Measurements from ENCODE around the gene CPHXL.
A peak's percentile ranks its signal among the peaks of the same experiment; 100 is the strongest.

The CPHXL gene

DNA sequence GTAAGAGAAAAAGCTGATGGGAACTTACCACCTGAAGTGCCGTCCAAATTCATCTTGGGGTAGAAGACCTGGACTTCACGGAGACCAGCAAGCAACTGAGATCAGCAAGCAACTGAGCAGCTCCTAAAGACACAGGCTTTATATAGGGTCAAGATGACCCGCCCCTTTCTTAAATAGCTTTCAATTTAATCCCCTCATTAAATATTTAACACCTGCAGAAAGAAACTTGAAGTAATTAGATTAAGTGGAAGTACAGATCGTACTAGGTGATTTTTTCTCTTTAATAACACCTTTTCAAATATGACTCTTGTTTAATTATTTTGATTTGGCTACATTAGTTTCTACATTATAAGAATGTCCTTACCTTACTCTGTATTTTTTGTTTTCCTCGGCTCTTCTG, at the start of gene CPHXL:
Gene CPHXL, minus strand, starts transcription at position 101 of the 400 bp plus-strand sequence. Its CDS starts 48 bp downstream, at position 53.
- DNase-seq (ENCODE audit: extremely low spot score): no peak
- CTCF ChIA-PET: no interaction called here
- TF ChIP-seq BHLHE40 (IDR thresholded peaks at IDR 0.05; ENCODE audit: borderline replicate concordance) (no peak), ZNF384 (IDR thresholded peaks at IDR 0.05) (no peak), L3MBTL2 (conservative IDR thresholded peaks at IDR 0.05) (no peak), SUZ12 (IDR thresholded peaks at IDR 0.05) (no peak), SP1 (IDR thresholded peaks at IDR 0.05) (no peak), LEF1 (IDR thresholded peaks at IDR 0.05; ENCODE audit: borderline replicate concordance) (no peak), NFRKB (IDR thresholded peaks at IDR 0.05) (no peak), TARDBP (IDR thresholded peaks at IDR 0.05) (no peak), ELF4 (IDR thresholded peaks at IDR 0.05) (no peak), FOXK2 (IDR thresholded peaks at IDR 0.05) (no peak), FOXM1 (IDR thresholded peaks at IDR 0.05; ENCODE audit: borderline replicate concordance) (no peak)
- POLR2A ChIA-PET: no interaction called here

DNA sequence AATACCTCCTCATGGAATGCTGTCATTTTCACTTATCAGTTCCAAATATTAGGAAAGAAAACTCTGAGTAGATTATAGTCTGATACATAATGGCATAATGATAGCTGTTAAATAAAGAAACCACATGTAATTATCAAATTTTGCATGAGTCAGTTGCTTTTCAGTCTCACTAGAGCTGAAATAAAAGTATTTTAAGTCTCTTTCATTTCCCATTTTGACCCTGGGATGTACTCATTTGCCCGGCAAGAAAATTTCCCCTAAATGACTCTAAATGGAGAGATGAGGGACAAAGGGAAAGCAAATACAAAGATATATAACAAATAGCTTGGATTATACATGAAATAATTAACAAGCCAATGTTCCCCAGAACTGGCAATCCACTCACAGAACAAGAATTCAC, 47.9 kb upstream of the CPHXL start:
- ChIA-PET CTCF (no interaction called here), POLR2A (no interaction called here)
- no peak for DNase-seq (ENCODE audit: extremely low spot score)
- no peak for TF ChIP-seq FOXA1 (IDR thresholded peaks at IDR 0.05)
- TF ChIP-seq FOXK2 (IDR thresholded peaks at IDR 0.05): no peak
- TF ChIP-seq TARDBP (IDR thresholded peaks at IDR 0.05): no peak
- TF ChIP-seq FOXM1 (IDR thresholded peaks at IDR 0.05; ENCODE audit: borderline replicate concordance): no peak
- no peak for TF ChIP-seq LEF1 (IDR thresholded peaks at IDR 0.05; ENCODE audit: borderline replicate concordance)
- TF ChIP-seq SP1 (IDR thresholded peaks at IDR 0.05): no peak
- no peak for TF ChIP-seq ZNF384 (IDR thresholded peaks at IDR 0.05)
- no peak for TF ChIP-seq BHLHE40 (IDR thresholded peaks at IDR 0.05; ENCODE audit: borderline replicate concordance)
- TF ChIP-seq ELF4 (IDR thresholded peaks at IDR 0.05): no peak
- no peak for TF ChIP-seq NFRKB (IDR thresholded peaks at IDR 0.05)
- TF ChIP-seq ARNT (IDR thresholded peaks at IDR 0.05): no peak
- TF ChIP-seq CTBP1 (IDR thresholded peaks at IDR 0.05; ENCODE audit: borderline replicate concordance): no peak
- no peak for TF ChIP-seq L3MBTL2 (conservative IDR thresholded peaks at IDR 0.05)
- TF ChIP-seq, protein P1, sequence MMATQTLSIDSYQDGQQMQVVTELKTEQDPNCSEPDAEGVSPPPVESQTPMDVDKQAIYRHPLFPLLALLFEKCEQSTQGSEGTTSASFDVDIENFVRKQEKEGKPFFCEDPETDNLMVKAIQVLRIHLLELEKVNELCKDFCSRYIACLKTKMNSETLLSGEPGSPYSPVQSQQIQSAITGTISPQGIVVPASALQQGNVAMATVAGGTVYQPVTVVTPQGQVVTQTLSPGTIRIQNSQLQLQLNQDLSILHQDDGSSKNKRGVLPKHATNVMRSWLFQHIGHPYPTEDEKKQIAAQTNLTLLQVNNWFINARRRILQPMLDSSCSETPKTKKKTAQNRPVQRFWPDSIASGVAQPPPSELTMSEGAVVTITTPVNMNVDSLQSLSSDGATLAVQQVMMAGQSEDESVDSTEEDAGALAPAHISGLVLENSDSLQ (IDR thresholded peaks at IDR 0.05): no peak
- no peak for TF ChIP-seq HDGF (IDR thresholded peaks at IDR 0.05; ENCODE audit: borderline replicate concordance)
- TF ChIP-seq SUZ12 (IDR thresholded peaks at IDR 0.05): no peak

DNA sequence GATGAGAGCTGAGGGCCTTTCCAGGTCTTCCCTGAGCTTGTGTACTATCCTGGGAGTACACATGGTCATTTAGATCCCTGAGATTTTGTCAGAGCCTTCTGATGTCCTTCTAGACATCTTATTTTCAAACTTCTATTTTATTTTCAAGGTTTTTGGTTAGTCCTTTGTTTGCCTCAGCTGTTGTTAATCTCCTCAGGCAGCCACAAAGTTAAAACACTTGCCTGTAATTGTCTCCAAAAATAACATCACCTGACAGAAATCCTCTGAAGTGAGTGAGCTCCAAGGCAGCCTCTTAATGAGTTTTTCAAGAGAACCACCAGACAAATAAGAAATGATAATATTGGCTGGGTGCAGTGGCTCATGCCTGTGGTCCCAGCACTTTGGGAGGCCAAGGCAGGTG, 43.8 kb upstream of the CPHXL start:
- no peak for DNase-seq (ENCODE audit: extremely low spot score)
- no peak for TF ChIP-seq LEF1 (IDR thresholded peaks at IDR 0.05; ENCODE audit: borderline replicate concordance)
- TF ChIP-seq TARDBP (IDR thresholded peaks at IDR 0.05): no peak
- TF ChIP-seq SP1 (IDR thresholded peaks at IDR 0.05): no peak
- no peak for TF ChIP-seq FOXM1 (IDR thresholded peaks at IDR 0.05; ENCODE audit: borderline replicate concordance)
- no peak for TF ChIP-seq FOXK2 (IDR thresholded peaks at IDR 0.05)
- TF ChIP-seq, protein P1 (IDR thresholded peaks at IDR 0.05): no peak
- no peak for TF ChIP-seq NFRKB (IDR thresholded peaks at IDR 0.05)
- no peak for TF ChIP-seq HDGF (IDR thresholded peaks at IDR 0.05; ENCODE audit: borderline replicate concordance)
- TF ChIP-seq FOXA1 (IDR thresholded peaks at IDR 0.05): no peak
- TF ChIP-seq ZNF384 (IDR thresholded peaks at IDR 0.05): no peak
- POLR2A ChIA-PET: interaction anchor here (1.7 kb wide), 1 partner anchor 122 kb away, joined by 4 read pairs; the partner anchor contains the start of genes KARS1 and TERF2IP
- CTCF ChIA-PET: no interaction called here

DNA sequence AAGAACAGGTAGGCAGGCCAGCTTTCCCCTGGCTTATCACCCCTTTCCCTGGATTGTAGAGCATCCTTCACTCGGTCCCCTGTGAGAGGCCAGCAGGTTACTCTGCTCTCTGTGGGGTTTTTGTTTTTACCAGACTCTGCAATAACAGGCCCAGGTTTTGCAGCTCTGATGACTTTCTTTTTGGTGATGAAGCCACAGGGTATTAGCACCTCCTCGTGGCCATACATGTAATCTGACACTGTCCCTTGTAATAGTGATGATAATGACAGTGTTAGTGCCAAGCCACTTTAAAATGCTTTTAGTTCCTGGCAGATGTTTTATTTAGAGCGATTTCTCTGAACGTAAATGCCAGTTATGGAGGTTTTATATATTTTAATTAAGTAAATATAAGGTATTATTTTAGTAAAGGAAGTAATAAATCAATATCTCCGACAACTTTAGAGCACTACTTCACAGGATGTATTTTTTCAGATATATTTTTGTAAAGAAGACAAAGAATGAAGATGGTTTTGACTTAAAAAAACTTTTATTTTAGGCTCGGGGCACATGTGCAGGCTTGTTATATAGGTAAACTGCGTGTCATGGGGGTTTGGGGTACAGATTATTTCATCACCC, 38.0 kb upstream of the CPHXL start:
- peak; percentile 58 for DNase-seq (ENCODE audit: extremely low spot score)
- CTCF ChIA-PET: interaction anchor here (0.6 to 0.8 kb wide), 4 partner anchors 14 to 366 kb away, joined by 3 to 6 read pairs (median 3); partner anchors contain the start of gene ADAT1
- TF ChIP-seq CTBP1 (IDR thresholded peaks at IDR 0.05; ENCODE audit: borderline replicate concordance) (no peak), SP1 (IDR thresholded peaks at IDR 0.05) (no peak), LEF1 (IDR thresholded peaks at IDR 0.05; ENCODE audit: borderline replicate concordance) (no peak), L3MBTL2 (conservative IDR thresholded peaks at IDR 0.05) (no peak), TARDBP (IDR thresholded peaks at IDR 0.05) (no peak), ARNT (IDR thresholded peaks at IDR 0.05) (no peak), ZNF384 (IDR thresholded peaks at IDR 0.05) (no peak), FOXK2 (IDR thresholded peaks at IDR 0.05) (no peak), ELF4 (IDR thresholded peaks at IDR 0.05) (no peak), BHLHE40 (IDR thresholded peaks at IDR 0.05; ENCODE audit: borderline replicate concordance) (no peak), NFRKB (IDR thresholded peaks at IDR 0.05) (no peak), SUZ12 (IDR thresholded peaks at IDR 0.05) (no peak), FOXA1 (IDR thresholded peaks at IDR 0.05) (no peak), HDGF (IDR thresholded peaks at IDR 0.05; ENCODE audit: borderline replicate concordance) (no peak), FOXM1 (IDR thresholded peaks at IDR 0.05; ENCODE audit: borderline replicate concordance) (no peak)
- TF ChIP-seq, protein P1 (IDR thresholded peaks at IDR 0.05): no peak
- POLR2A ChIA-PET: interaction anchor here (0.5 kb wide), 1 partner anchor 46 kb away, joined by 3 read pairs; no protein-coding TSS in a partner anchor

DNA sequence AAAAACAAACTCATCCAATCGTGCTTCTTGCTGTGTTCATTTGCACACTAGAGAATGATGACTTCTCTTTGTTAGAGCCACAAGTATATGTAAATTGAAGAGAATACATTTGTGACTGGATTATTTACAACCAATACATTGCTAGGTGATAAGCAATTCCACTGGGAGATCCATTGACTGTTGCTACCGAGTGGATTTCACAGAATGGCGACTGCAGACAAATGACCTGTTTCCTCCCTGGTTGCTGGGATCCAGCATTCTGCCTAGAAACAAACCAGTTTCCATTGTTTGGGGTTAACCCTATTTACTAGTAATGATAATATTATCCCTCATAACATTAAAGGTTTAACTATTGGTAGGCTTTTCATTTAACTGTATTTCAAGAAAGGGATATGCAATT, 36.9 kb upstream of the CPHXL start:
- no peak for DNase-seq (ENCODE audit: extremely low spot score)
- ChIA-PET CTCF (interaction anchor here (0.6 to 0.8 kb wide), 2 partner anchors 104 to 365 kb away, joined by 3 read pairs; no protein-coding TSS in a partner anchor), POLR2A (no interaction called here)
- TF ChIP-seq LEF1 (IDR thresholded peaks at IDR 0.05; ENCODE audit: borderline replicate concordance) (no peak), FOXK2 (IDR thresholded peaks at IDR 0.05) (no peak), BHLHE40 (IDR thresholded peaks at IDR 0.05; ENCODE audit: borderline replicate concordance) (no peak), ARNT (IDR thresholded peaks at IDR 0.05) (no peak), NFRKB (IDR thresholded peaks at IDR 0.05) (no peak), ZNF384 (IDR thresholded peaks at IDR 0.05) (no peak), FOXM1 (IDR thresholded peaks at IDR 0.05; ENCODE audit: borderline replicate concordance) (no peak), L3MBTL2 (conservative IDR thresholded peaks at IDR 0.05) (no peak), ELF4 (IDR thresholded peaks at IDR 0.05) (no peak), TARDBP (IDR thresholded peaks at IDR 0.05) (no peak), HDGF (IDR thresholded peaks at IDR 0.05; ENCODE audit: borderline replicate concordance) (no peak), SP1 (IDR thresholded peaks at IDR 0.05) (no peak), SUZ12 (IDR thresholded peaks at IDR 0.05) (no peak), CTBP1 (IDR thresholded peaks at IDR 0.05; ENCODE audit: borderline replicate concordance) (no peak), FOXA1 (IDR thresholded peaks at IDR 0.05) (no peak)
- TF ChIP-seq, protein P1 (IDR thresholded peaks at IDR 0.05): no peak
